NOMO-1 (cell line): ENCODE data around the gene MBD2.
A peak's percentile ranks its signal among the peaks of the same experiment; 100 is the strongest.
"Not testable (repeated sequence)": the region's sequence is repeated elsewhere in the genome, so short reads cannot be mapped to it uniquely, and the experiment has no call there.

Experiments used
- DNase-seq, 2 experiments: peaks; one replicate each; lab custom pipeline; 2025; ENCODE audit not compliant: unreplicated experiment in 2 of 2; lab: John Stamatoyannopoulos, UW

The MBD2 gene, protein sequence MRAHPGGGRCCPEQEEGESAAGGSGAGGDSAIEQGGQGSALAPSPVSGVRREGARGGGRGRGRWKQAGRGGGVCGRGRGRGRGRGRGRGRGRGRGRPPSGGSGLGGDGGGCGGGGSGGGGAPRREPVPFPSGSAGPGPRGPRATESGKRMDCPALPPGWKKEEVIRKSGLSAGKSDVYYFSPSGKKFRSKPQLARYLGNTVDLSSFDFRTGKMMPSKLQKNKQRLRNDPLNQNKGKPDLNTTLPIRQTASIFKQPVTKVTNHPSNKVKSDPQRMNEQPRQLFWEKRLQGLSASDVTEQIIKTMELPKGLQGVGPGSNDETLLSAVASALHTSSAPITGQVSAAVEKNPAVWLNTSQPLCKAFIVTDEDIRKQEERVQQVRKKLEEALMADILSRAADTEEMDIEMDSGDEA

DNA sequence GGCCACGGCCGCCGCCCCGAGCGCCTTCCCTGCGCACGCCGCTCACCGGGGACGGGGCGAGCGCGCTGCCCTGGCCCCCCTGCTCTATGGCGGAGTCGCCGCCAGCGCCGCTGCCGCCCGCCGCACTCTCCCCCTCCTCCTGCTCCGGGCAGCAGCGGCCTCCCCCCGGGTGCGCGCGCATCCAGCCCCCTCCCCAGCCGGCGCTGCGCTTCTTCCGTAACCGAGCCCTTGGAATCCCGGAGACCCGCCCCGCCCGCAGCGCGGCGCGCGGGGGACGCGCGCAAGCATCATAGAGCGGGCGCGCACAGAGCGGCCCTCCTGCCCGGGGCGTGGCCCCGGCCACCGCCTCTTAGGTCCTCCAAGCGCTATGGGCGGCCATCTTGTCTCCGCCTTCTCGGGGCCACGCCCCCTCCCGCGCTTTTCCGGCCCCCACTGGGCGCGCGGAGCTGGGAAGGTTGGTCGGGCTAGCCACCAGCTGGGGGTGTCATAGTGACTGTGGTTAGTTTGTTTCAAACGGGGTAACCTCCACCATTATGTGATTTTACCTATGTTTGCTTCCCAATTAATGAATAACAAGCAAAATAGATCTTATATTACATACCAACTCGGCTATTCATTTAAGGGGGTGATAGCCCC is at the start of gene MBD2:
MBD2 (minus strand) TSS at position 291 of the 636 bp plus-strand sequence; CDS start at position 181, 110 bp downstream.
- DNase-seq = peak; percentile 92 to 94

DNA sequence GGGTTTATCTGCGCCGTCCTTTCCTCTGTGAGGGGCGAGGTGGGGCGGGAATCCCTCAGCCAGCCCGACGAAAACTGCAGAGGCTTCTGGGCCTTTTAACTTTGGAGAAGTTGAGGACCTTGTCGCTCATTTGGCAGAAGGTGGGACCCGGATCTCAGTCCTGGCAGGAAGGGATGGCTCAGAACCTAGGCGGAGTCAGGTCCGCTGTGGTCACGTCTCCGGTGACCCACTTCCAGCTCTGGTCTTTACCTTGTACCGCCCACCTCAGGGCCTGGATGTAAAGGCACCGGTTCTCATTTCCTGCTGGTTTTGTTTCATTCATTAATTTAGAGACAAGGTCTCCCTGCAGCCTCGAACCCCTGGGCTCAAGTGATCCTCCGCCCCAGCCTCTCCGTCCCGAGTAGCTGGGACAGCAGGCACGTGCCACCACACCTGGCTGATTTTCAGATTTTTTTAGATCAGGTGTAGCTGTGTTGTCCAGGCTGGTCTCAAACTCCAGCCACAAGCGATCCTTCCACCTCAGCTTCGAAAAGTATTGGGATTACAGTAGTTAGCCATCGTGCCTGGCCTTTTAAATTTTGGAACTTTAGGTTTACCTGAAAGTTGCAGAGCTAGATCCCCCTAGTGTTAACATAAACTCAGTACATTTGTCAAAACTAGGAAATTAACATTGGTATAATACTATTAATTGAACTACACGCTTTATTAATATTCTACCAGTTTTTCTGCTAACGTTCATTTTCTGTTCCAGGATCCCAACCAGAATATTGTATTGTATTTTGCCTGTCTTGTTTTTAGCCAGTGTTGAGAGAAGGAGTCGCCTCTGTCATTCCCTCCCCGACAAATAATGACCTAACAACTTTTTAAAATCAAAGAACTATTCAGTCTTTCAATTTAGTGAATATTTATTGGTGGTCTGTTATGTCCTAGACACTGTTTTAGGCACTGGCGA is 45.7 kb upstream of the MBD2 start:
- peak; percentile 59 to 71 for DNase-seq

DNA sequence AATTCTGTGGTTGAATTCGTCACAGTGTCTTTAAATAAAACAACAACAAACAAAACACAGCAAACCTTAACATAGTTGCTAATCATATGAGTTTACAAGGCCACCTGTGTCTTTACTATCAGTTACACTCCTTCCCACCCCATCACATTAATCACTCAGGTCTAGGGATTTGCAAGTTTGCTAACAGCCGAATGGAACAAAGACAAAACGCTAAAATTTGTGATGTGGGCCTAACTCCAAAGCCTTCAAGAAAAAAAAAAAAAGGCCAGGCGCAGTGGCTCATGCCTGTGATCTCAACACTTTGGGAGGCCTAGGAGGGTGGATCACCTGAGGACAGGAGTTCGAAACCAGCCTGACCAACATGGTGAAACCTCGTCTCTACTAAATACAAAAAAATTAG is 44.3 kb upstream of the MBD2 start:
- DNase-seq = no peak

DNA sequence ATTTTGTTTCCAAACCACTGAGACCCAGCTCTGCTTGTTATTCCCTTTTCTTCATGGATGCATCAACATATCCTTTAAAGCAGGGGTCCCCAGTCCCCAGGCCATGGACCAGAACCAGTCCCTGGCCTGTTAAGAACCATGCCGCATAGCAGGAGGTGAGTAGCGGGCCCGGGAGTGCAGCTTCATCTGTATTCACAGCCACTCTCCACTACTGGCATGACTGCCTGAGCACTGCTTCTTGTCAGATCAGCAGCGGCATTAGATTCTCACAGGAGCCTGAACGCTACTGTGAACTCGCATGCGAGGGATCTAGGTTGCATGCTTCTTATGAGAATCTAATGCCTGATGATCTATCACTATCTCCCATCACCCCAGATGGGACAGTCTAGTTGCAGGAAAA is 43.2 kb upstream of the MBD2 start:
- DNase-seq = no peak

DNA sequence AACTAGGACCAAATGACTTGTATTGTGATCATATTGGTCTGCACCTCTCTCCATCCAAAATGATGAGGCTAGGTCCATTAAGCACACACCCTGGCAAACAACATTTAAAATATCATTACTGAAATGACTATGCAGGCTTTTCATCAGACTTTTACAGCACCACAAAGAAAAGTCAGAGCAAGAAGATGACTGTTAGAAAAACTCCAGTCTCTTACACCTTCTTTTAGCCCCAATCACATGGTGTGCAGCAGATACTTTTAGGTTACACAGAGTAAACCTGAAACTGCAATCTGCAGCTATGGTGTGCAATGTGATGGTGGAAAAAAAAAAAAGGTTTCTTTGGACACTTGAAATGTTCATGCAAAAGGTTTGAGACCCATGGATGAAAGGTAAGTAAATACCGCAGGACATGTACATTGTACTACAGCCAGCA is 39.5 kb upstream of the MBD2 start:
- no peak for DNase-seq

DNA sequence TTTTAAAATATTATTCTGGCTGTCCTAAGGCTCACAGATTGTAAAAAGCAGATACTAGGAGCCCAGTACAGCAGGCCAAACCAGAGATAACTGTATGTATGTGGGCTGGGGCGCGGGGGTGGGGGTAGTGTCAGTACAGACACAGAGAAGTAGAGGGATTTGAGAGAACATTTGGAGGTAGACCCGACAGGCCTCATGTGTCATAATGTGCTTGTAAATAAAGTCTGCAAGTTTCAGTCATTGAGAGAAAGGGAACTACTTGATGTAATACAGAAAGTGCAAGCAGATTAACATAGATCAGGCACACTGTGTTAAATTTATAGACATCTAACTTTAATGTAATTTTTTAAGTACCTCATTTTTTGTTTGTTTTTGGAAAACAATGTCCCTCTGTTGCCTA is 37.4 kb upstream of the MBD2 start:
- DNase-seq = peak; percentile 77 to 82

DNA sequence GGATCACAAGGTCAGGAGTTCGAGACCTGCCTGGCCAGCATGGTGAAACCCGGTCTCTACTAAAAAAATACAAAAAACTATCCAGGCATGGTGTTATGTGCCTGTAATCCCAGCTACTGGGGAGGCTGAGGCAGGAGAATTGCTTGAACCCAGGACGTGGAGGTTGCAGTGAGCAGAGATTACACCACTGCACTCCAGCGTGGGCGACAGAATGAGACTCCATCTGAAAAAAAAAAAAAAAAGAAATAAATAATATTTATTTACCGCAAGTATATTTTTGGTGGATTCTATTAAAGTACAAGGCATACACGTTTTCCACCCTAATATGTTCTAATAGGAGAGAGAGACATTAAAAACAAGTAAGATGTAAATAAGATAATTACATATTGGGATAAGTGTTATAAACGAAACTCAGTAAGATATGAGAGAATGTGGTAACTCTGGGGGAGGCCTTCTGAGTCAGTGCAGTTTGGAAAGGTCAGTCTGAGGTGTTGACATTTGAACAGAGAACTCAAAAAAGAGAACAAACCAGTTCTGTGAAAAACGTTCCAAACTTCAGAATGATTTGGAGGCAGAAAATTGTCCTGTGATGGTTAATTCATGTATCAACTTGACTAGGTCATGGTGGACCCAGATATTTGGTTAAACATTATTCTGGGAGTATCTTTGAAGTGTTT is 36.1 kb upstream of the MBD2 start:
- peak; percentile 57 to 87 for DNase-seq

DNA sequence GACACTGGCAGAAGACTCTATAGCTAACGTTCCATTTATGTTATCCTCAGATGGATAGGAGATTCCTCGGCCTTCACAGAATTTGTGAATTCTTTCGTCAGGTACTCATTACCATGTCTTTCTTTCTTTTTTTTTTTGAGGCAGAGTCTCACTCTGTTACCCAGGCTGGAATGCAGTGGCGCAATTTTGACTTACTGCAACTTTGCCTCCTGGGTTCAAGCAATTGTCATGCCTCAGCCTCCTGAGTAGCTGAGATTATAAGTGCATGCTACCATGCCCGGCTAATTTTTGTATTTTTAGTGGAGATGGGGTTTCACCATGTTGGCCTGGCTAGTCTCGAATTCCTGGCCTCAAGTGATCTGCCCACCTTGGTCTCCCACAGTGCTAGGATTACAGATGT is 33.3 kb upstream of the MBD2 start:
- DNase-seq = not testable (repeated sequence)

DNA sequence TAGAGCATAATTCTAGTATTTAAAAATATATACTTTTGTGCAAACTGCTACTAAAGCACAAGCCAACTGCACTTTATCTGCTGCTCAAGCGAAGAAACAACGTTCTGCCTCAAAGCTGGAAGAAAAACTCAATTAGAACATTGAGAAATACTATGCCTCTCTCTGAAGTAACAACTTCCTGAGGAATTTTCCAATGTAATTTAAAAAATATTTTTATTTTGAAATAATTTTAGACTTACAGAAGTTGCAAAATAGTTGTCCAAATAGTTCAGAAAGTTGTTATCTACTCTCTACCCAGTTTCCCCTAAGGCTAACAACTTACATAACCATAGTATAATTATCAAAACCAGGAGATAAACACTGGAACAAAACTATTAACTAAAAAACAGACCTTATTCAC is 32.5 kb upstream of the MBD2 start:
- DNase-seq = peak; percentile 4 to 33

DNA sequence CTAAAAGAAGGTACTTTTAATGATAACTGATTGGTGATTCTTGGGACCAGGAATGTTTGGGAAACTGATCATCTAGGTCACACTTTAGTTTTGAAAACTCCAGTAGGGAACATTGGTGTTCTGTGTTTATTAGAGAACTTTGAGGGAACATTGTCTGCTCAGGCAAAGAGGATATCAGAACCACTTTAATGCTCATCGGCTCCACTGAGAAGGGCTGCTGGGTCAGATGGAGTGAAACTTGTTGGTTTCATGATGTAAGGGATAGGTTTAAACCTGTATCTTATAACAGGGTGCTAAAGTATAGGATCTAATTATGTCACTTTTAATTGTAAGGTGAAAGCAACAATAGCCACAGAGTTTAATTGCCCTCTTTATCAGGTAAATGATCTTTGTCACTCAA is 30.7 kb upstream of the MBD2 start:
- no peak for DNase-seq

DNA sequence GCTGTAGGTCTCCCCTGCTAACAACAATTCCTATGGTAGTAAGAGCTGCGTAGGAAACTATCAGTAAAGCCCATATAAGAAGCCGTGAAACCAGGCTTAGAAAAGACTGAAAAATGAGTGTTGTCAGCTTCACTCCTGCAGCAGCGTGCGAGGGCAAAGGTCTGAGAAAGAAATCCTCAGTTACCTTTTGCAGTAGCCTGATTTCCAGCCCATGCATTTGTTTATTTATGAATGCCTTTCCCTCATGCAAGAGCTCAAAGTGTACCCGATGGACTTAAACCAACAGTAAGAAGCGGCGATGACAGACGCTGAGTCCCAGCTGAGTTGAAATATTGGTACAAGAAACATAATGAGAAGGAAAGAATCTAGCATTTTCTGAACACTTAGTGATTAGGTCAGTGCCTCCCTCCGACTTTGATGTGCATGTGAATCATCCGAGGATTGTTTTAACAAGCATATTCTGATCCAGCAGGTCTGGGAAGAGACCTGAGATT is 29.8 kb upstream of the MBD2 start:
- no peak for DNase-seq

DNA sequence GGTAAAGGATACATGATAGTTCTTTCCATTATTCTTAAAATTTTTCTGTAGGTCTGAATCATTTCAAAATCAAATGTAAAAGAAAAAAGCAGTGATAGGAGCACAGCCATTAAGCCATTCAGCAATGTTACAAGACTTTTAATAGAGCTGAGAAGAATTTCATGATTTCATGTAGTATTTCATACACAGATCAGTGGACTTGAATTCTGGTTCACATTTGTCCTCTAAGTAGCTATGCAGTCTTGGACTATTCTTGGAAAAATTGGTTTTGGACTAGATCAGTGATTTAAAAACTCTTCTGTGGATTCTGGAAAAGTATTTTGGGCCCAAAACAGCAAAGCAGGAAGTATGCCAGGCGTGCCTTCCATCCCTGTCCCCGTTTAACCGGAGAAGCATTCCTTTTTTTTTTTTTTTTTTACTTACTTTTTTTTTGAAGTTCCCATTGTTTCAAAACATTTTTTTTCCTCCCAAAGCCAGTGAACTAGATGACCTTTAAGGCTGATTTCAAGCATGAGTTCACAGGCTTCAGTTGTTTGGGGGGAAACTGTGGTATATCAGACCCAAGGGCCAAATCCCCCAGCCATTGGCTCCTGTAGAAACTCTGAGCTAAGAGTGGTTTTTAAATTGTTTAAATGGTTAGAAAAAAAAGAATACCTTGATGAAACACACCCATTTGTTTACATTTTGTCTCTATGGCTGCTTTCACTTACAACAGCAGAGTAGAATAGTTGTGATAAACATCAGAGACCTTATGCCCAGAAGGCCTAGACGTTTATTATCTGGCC is 27.3 kb upstream of the MBD2 start:
- DNase-seq = peak in 1 of 2 experiments; percentile 13

DNA sequence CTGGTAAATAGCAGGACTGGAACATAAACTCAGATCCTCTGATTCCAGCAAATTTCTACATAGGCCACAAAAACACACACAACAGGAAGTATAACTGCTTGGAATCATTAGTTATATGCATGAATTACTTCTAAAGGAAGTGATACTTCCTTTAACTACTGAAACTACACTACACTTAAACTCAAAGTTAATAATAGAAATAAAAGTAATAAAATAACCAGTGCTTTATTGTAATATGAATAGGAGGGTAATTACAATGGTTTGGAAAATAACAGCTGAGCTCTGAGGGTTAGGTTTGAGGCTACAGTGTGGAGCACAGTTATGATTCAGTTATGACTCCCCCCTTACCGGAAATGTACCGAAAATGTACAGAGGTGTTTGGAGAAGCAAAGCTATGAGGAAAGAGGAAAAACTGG is 26.4 kb upstream of the MBD2 start:
- DNase-seq = peak; percentile 27 to 58

DNA sequence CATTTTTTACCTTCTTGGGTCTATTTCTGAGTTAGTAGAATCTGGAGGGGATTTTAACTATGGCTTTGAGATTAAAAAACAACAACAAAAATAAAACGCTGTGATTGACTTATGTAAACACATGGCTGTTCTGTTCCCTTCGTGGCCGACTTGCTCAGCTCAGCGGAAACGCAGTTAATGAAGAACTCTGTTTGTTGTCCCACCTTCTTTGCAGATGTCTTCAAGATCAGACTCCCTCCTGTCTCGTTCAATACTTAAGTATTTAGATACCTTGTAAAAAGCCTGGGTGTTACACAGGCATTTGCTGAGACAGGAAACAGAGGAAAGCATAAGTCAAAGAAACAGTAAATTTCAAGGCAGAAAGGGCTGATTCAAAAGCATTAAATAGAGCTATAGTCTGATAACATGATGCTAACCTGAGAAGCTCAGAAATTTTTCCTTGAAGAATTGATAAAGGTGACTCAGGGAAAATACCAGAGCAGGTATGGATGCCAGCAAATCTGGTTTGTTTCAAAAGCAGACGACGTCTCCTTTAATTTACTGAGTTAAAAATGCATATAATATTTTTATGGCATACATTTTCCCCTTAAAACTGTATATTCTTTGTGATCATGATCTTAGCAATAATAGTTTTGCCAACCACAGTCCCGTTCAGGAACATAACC is 23.2 kb upstream of the MBD2 start:
- DNase-seq = no peak

DNA sequence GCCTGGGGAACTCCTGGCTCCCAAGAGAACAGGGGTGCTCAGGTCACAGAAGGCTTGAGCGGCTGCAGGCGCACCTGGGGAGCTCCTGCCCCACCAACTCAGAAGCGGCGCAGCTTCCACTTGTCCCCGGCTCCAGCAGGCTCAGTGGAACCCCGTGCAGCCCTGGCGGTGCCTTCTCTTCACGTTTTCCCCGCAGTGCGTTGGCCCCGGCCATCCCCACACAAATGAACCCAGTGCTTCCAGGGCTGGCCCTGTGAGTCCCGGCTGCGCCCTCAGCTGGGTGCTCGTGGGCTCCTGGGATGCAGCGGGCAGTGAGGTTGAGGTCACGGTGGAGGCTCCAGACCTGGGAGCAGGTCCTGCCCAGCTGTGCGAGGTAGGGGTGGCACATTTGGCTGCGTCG is 17.9 kb upstream of the MBD2 start:
- no peak for DNase-seq

DNA sequence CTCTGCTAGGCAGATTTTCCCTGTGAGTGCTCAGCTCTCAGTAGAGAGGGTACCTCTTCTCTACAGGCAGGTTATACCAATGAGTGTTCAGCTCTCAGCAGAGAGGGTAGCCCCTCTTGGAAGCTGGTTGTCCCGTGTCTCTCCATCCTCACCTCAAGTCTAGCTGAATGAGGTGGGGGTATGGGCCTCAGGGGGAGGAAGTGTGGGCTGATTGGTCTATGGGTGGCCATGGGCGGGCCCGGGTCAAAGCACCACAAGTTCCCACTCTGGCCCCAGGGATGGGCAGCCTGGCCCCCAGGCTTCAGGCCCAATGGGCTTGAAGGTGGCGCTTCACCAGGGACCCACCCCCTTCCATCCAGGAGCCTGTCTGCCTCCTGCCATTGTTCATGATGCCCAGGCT is 17.0 kb upstream of the MBD2 start:
- no peak for DNase-seq

DNA sequence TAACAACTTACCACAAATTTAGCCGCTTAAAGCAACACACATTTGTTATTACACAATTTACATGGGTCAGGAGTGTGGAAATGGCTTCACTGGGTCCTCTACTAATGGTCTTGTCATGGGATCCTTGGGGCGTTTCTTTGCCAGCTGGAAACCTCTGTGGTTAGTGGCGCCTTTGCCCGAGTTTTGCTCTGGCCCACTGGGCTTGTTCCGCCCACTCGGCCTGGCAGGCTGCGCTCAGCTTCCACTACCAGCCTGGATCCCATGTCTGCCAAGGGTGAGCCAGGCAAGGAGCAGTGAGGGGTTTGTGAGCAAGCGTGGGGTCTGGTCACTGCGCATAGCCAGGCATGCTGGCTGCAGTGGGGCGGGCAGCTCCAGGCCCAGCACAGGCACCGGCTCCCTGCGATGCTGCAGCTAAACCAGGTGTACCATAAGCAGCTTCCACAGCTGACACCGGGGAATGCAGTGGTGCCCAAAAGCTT is 16.2 kb upstream of the MBD2 start:
- DNase-seq = peak in 1 of 2 experiments; percentile 37

DNA sequence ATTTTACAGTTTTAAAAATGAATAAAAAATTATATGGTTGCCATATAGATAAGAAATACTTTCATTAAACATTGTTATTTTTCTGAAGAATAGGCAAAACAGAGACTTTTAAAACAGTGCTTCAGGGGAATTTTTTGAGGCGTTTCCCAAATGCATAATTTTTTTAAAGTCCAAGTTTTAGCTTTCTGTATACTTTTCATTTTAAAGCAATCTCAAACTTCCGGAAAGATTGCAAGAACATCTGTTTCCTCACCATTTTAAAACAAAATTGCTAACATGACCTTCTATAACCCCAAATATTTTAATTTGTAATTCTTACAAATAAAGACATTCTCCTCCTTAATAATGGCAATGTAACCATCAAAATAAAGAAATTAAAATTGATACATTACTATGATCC is 15.1 kb upstream of the MBD2 start:
- no peak for DNase-seq

DNA sequence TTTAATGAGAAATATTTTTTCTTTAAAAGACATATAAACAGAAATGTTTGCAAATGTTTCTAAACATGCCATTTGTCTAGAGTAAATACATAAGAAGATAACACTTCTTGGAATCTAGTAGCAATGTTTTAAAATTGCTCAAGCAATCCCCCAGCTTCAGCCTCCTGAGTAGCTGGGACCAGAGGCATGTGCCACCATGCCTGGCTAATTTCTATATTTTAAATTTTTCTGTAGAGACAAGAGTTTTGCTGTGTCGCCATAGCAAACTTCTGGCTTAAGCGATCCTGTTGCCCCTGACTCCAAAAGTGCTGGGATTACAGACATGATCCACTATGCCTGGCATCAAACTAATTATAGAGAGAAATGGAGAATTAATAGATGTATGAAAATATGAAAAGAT is 14.6 kb upstream of the MBD2 start:
- DNase-seq = no peak
